Ishikawa (cell line): ENCODE data around the gene MINPP1.

Experiments
- CEBPB ChIP-seq: IDR thresholded peaks from 2 replicates; pipeline ENCODE4 v1.6.1; 2012
- CREB1 ChIP-seq: IDR thresholded peaks from 2 replicates; pipeline ENCODE4 v1.6.1; 2012; ENCODE audit warnings: low read depth
- EGR1 ChIP-seq: IDR thresholded peaks from 2 replicates; pipeline ENCODE4 v1.6.1; 2012
- EP300 ChIP-seq: IDR thresholded peaks from 2 replicates; pipeline ENCODE4 v1.6.1; 2012; ENCODE audit warnings: borderline replicate concordance
- FOXM1 ChIP-seq: IDR thresholded peaks from 2 replicates; pipeline ENCODE4 v1.6.1; 2012; ENCODE audit warnings: low read depth, borderline replicate concordance
- MAX ChIP-seq: IDR thresholded peaks from 2 replicates; pipeline ENCODE4 v1.6.1; 2012
- NFIC ChIP-seq: IDR thresholded peaks from 2 replicates; pipeline ENCODE4 v1.6.1; 2012
- RAD21 ChIP-seq: IDR thresholded peaks from 2 replicates; pipeline ENCODE4 v1.6.1; 2012; ENCODE audit warnings: low read depth
- REST ChIP-seq: IDR thresholded peaks from 2 replicates; pipeline ENCODE4 v1.6.1; 2012; ENCODE audit warnings: low read depth, mild to moderate bottlenecking
- TAF1 ChIP-seq: IDR thresholded peaks from 2 replicates; pipeline ENCODE4 v1.6.1; 2012; ENCODE audit warnings: low read depth, mild to moderate bottlenecking
- TCF12 ChIP-seq: IDR thresholded peaks from 2 replicates; pipeline ENCODE4 v1.6.1; 2012; ENCODE audit warnings: low read depth
- TEAD4 ChIP-seq: IDR thresholded peaks from 2 replicates; pipeline ENCODE4 v1.6.1; 2012
- USF1 ChIP-seq: IDR thresholded peaks from 2 replicates; pipeline ENCODE4 v1.6.1; 2012
- YY1 ChIP-seq: IDR thresholded peaks from 2 replicates; pipeline ENCODE4 v1.6.1; 2012; ENCODE audit warnings: low read depth
- ZBTB7A ChIP-seq: IDR thresholded peaks from 2 replicates; pipeline ENCODE4 v1.6.1; 2012; ENCODE audit warnings: low read depth

The MINPP1 gene

GRCh38 chr10:87579563-87579962 is 74.9 kb downstream of the MINPP1 start:
- TF ChIP-seq TAF1, result no peak
- no peak for TF ChIP-seq CEBPB
- no peak for TF ChIP-seq NFIC

GRCh38 chr10:87580016-87580415 is 75.3 kb downstream of the MINPP1 start:
- TF ChIP-seq MAX (no peak), TEAD4 (no peak), REST (no peak), CREB1 (no peak), USF1 (no peak), TAF1 (no peak), NFIC (no peak), RAD21 (no peak), CEBPB (no peak), EP300 (no peak), YY1 (no peak), ZBTB7A (no peak)

- TF ChIP-seq REST (no peak), NFIC (peak; percentile 95), CEBPB (no peak), TEAD4 (peak; percentile 14; the same call in 1 of the 2 replicates), YY1 (no peak), EP300 (no peak), ZBTB7A (no peak), EGR1 (no peak)
Measured at GRCh38 chr10:87585565-87586514, 81.1 kb downstream of the MINPP1 start.

GRCh38 chr10:87589645-87590051 is 85.0 kb downstream of the MINPP1 start:
- TF ChIP-seq TCF12 (no peak), RAD21 (no peak), FOXM1 (no peak), EGR1 (no peak), YY1 (no peak), TAF1 (no peak), REST (no peak), CEBPB (no peak), USF1 (no peak), ZBTB7A (no peak), MAX (no peak), TEAD4 (no peak), CREB1 (no peak), NFIC (no peak), EP300 (no peak)
